CD4-positive, alpha-beta T cell treated with Interleukin-12 subunit alpha and Interleukin-12 subunit beta, for 1 hour (primary cell): ENCODE results near the gene ZNF70.

Experiments
- DNase-seq: peaks from one replicate; pipeline ENCODE4 v3.0.0-alpha.2; 2020

ZNF70 gene

GRCh38 chr22:23689414-23689813, 61.5 kb downstream of the ZNF70 start:
- DNase-seq, result no peak
